GM19372 (cell line): ENCODE data around the gene POLE2.
A peak's percentile ranks its signal among the peaks of the same experiment; 100 is the strongest.
"Not testable (repeated sequence)": the region's sequence is repeated elsewhere in the genome, so short reads cannot be mapped to it uniquely, and the experiment has no call there.

Source experiments
- ATAC-seq: cut with Tn5 transposase; IDR thresholded peaks from one replicate; pipeline ENCODE4 v1.9.1; 2021; ENCODE audit warnings: mild to moderate bottlenecking, low read depth, moderate library complexity; ENCODE audit not compliant: unreplicated experiment

POLE2 gene

GRCh38 chr14:49620182-49621113 lies 67.6 kb downstream of the POLE2 start, which contains the start of the genes MGAT2 and RPL36AL:
MGAT2 (plus strand) TSS chr14:49620799; CDS start chr14:49621269, 470 bp downstream.
RPL36AL (minus strand) TSS chr14:49620626; CDS start chr14:49619104, 1,522 bp downstream.
- peak; percentile 95 for ATAC-seq

GRCh38 chr14:49619730-49620129 lies 68.3 kb downstream of the POLE2 start:
- no peak for ATAC-seq

- ATAC-seq: not testable (repeated sequence)
Observed at GRCh38 chr14:49619273-49619672, 68.7 kb downstream of the POLE2 start.

GRCh38 chr14:49617852-49618519 lies 70.0 kb downstream of the POLE2 start:
- no peak for ATAC-seq

GRCh38 chr14:49615776-49616175 lies 72.2 kb downstream of the POLE2 start:
- ATAC-seq: no peak

DNA sequence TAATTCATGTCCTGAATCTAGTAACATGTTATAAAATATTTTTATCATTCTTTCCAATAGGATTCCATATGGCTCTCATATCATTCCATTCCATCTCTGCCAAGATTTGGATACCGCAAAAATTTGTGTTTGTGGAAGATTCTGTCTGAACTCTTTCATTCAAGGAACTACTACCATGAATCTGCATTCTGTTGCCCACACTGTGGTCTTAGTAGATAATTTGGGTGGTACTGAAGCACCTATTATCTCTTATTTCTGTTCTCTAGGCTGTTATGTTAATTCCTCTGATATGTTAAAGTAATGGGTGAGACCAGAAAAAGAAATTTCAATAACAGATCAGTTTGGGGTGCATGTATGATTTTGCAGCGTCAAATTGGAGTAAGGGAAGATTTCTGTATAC lies 73.8 kb downstream of the POLE2 start:
- no peak for ATAC-seq

GRCh38 chr14:49612671-49613070 lies 75.3 kb downstream of the POLE2 start:
- no peak for ATAC-seq

- no peak for ATAC-seq
Observed at GRCh38 chr14:49612251-49612650, 75.8 kb downstream of the POLE2 start.

GRCh38 chr14:49607583-49607982 lies 80.4 kb downstream of the POLE2 start:
- no peak for ATAC-seq

- peak; percentile 52 for ATAC-seq
Observed at GRCh38 chr14:49598485-49599300, 89.3 kb downstream of the POLE2 start, which contains the start of gene LRR1. LRR1 (plus strand) TSS chr14:49598940; CDS start chr14:49599021, 81 bp downstream.

- no peak for ATAC-seq
Observed at GRCh38 chr14:49598189-49598484, 89.9 kb downstream of the POLE2 start.

- ATAC-seq: no peak
Observed at GRCh38 chr14:49594347-49595091, 93.5 kb downstream of the POLE2 start.
